HG03342 (cell line): Measurements from ENCODE around the gene SRSF3.
"Not testable (repeated sequence)": the region's sequence is repeated elsewhere in the genome, so short reads cannot be mapped to it uniquely, and the experiment has no call there.

Experiments used
- ATAC-seq: cut with Tn5 transposase; IDR thresholded peaks from one replicate; pipeline ENCODE4 v1.9.1; 2021; ENCODE audit warnings: mild to moderate bottlenecking, moderate library complexity; ENCODE audit not compliant: unreplicated experiment

Gene SRSF3

GRCh38 chr6:36642913-36643817 is 49.0 kb downstream of the SRSF3 start:
- ATAC-seq = no peak

- no peak for ATAC-seq
Observed at GRCh38 chr6:36643977-36644376, 49.8 kb downstream of the SRSF3 start.

- ATAC-seq = no peak
Observed at GRCh38 chr6:36649086-36649485, 54.9 kb downstream of the SRSF3 start.

GRCh38 chr6:36649701-36650484 is 55.7 kb downstream of the SRSF3 start:
- no peak for ATAC-seq

- ATAC-seq = peak; percentile 65
Observed at GRCh38 chr6:36650848-36651478, 56.8 kb downstream of the SRSF3 start.

GRCh38 chr6:36651659-36652379 is 57.7 kb downstream of the SRSF3 start:
- ATAC-seq = no peak

GRCh38 chr6:36654469-36654868 is 60.3 kb downstream of the SRSF3 start:
- ATAC-seq = not testable (repeated sequence)
